Fibroblast of villous mesenchyme (primary cell): ENCODE results near the gene FUT7. TPM values are rescaled to one million over a fixed set of nuclear protein-coding genes. Genes with fewer than 3 reads are reported as not detected.
A peak's percentile ranks its signal among the peaks of the same experiment; 100 is the strongest.

Experiments used
- DNase-seq: peaks from one replicate; pipeline ENCODE4 v3.0.0-alpha.2; 2010; ENCODE audit warnings: low read depth
- H3K4me3 ChIP-seq: 2 replicates; pipeline ENCODE4 v1.5.1; 2011; ENCODE audit warnings: low read depth, mild to moderate bottlenecking, low read length
- total RNA-seq: library from RNA; depleted of rRNA; stranded (reverse); fragments of >200 nt; gene quantifications from 2 replicates; pipeline ENCODE4 v1.2.3, GENCODE V29; 2012
- TF ChIP-seq, protein P1 (sequence below): IDR thresholded peaks from 2 replicates; pipeline ENCODE4 v1.5.1; 2012; ENCODE audit warnings: low read depth, mild to moderate bottlenecking, low read length; ENCODE audit not compliant: insufficient read depth

Gene FUT7
- total RNA-seq, 1 donor, result not detected

GRCh38 chr9:137070201-137070905 is 38.5 kb upstream of the FUT7 start, which contains the start of gene SAPCD2:
TSS of gene SAPCD2 (minus strand) at chr9:137070557. CDS start at chr9:137070460, 97 bp downstream.
- DNase-seq, result peak; percentile 90
- TF ChIP-seq, protein P1, sequence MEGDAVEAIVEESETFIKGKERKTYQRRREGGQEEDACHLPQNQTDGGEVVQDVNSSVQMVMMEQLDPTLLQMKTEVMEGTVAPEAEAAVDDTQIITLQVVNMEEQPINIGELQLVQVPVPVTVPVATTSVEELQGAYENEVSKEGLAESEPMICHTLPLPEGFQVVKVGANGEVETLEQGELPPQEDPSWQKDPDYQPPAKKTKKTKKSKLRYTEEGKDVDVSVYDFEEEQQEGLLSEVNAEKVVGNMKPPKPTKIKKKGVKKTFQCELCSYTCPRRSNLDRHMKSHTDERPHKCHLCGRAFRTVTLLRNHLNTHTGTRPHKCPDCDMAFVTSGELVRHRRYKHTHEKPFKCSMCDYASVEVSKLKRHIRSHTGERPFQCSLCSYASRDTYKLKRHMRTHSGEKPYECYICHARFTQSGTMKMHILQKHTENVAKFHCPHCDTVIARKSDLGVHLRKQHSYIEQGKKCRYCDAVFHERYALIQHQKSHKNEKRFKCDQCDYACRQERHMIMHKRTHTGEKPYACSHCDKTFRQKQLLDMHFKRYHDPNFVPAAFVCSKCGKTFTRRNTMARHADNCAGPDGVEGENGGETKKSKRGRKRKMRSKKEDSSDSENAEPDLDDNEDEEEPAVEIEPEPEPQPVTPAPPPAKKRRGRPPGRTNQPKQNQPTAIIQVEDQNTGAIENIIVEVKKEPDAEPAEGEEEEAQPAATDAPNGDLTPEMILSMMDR, result no peak
- H3K4me3 ChIP-seq, result peak within 1 kb of the TSS; percentile 51

GRCh38 chr9:137069508-137070091 is 37.7 kb upstream of the FUT7 start:
- no peak for DNase-seq
- peak overlapping the region; percentile 38 for H3K4me3 ChIP-seq
- TF ChIP-seq, protein P1, result no peak

DNA sequence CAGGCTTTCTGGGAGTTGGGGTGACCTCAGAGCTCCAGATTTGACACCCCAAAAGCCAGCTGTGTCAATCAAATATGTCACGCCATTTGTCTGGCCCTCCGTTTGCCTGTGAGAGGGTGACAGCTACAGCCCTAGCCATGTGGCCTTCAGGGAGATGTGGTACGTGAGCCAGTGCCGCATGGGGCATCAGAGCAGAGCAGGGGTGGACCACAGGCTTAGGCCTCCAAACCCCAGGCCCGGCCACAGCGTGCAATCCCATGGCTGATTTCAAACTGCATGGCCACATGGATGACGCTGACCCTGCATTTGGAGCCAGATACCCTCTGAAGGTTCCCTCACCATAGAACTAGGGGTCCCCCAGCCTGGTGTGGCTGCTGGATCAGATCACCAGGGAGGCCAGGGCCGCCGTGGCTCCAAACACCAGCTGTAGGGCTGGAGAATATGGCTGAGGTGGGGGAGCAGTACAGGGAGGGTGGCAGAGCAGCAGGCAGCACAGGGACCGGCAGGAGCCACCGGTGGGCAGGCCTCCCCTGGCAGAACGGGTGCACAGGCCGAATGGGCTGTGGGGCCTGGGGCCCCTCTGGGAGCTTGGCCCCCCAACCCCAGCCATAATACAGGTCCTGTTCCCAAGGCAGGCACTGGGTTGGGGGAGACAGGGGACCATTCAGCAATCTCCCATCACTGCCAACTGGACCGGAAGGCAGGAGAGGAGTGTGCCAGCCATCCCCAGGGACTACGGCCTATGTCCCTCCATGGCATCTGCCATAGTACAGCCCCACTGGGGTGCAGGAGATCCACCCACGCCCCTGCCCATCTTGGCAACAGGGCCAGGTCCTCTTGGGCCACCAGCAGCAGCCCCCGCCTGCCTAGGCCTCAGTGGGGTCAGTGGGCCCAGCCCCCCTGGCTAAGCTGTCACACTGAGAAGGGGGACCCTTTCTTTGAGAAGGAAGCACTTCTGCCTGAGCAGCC is 36.9 kb upstream of the FUT7 start:
- TF ChIP-seq, protein P1, result no peak
- DNase-seq, result no peak
- peak overlapping the region; percentile 38 for H3K4me3 ChIP-seq

GRCh38 chr9:137067860-137068538 is 36.1 kb upstream of the FUT7 start:
- TF ChIP-seq, protein P1, result peak; percentile 84
- H3K4me3 ChIP-seq, result no peak overlapping the region
- DNase-seq, result peak; percentile 80

- TF ChIP-seq, protein P1, result no peak
- no peak for DNase-seq
- no peak overlapping the region for H3K4me3 ChIP-seq
Observed at GRCh38 chr9:137066096-137066861, 34.4 kb upstream of the FUT7 start.
